Pons (tissue), 1 donor: ENCODE results near the gene RABIF.

Experiments
- DNase-seq: peaks from one replicate; pipeline ENCODE4 v3.0.0-alpha.2; 2016; ENCODE audit warnings: low spot score

RABIF gene

GRCh38 chr1:202873026-202873425 lies 15.9 kb downstream of the RABIF start:
- DNase-seq = no peak

- DNase-seq = no peak
Measured at GRCh38 chr1:202871367-202871766, 17.6 kb downstream of the RABIF start.

GRCh38 chr1:202862679-202863560 lies 26.0 kb downstream of the RABIF start:
- no peak for DNase-seq

DNA sequence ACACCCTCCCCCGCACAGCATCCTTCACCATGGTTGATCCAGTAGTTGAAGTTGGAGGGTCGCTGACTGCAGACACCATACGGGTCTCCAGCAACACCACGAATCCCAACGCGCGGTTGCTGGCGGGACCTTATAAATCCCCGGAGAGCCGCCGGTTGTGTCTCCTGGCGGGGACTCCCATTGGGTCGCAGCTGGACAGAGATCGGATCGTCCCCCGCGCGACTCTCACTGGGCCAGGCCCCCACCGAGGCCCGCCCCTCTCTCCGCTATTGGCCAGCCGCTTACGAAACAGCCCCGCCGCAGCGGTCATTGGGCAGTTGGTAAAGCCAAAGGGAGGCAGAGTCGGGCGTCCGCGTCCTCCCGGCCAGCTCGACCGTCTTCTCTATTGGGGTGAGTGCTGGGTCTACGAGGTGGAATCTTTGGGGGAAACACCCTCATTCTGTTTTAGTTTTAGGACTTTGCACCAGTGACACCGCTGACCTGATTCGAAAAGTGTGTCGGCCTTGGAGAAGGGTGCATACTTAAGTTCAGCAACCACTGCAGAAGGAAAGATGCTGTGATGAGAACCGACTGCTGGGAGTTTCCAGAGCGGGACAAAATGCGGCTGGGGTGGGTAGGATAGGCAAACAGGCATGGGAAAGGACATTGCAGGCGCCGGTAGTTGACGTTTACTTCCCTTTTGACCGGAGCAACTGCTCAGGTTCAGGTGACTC lies 27.4 kb downstream of the RABIF start:
- peak; percentile 93 for DNase-seq

DNA sequence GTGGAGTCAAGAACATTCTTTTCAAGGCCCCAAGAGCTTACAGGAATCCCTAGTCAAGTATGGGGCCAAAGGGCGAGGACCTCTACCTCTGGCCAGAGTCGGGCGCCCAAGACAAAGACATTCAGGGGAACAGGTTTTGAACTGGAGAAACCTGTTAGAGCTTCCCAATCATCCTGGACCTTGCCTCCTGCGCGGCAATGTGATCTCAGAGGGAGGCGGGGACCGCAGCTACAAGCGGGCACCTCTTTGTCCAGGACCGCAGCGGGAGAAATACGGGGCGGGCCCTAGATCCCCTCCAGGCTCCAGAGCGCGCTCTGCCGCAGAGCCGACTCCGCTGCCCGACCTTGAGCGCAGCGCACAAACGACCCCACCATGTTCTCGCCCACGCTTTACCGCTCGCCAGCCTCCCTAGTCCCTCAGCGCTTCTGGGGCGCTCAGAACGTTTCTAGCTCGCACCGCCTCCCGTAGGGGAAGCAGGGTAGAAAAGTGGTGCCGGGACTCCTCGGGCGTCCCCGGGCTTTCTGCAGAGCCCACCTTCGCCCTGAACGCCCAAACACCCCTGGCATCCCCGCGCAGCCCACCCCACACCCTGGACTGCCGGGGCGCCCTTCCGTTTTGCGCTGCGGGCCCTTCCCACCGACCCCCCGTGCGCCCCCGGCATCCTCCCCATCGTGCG lies 28.1 kb downstream of the RABIF start:
- no peak for DNase-seq

- no peak for DNase-seq
Measured at GRCh38 chr1:202858789-202859414, 30.0 kb downstream of the RABIF start.

- DNase-seq = no peak
Measured at GRCh38 chr1:202858331-202858730, 30.6 kb downstream of the RABIF start.

GRCh38 chr1:202857136-202857610 lies 31.8 kb downstream of the RABIF start:
- DNase-seq = no peak

- no peak for DNase-seq
Measured at GRCh38 chr1:202856014-202856413, 32.9 kb downstream of the RABIF start.

DNA sequence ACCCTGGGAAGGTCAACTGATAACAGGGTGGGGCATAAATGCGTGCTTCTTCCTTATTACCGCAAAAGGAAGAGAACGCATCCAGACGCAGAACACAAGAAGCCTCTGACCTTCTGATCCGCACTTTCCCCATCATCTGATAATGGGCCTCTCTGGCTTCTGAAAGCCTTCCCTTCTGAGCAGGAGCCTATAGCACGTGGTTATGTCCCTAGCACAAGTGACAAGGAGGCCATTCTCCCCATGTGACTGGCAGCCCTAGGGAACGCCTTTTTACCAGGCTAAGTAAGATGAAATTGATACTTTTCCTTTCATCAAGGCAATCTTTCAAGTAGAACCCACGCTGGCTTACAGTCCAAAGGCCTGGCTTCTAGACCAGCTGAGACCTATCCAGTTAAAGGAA lies 34.2 kb downstream of the RABIF start:
- DNase-seq = no peak

GRCh38 chr1:202852163-202852904 lies 36.6 kb downstream of the RABIF start:
- no peak for DNase-seq

GRCh38 chr1:202850593-202851362 lies 38.2 kb downstream of the RABIF start:
- DNase-seq = no peak

- DNase-seq = peak; percentile 22
Measured at GRCh38 chr1:202848191-202848542, 40.8 kb downstream of the RABIF start.

GRCh38 chr1:202844935-202845334 lies 44.0 kb downstream of the RABIF start:
- DNase-seq = no peak

DNA sequence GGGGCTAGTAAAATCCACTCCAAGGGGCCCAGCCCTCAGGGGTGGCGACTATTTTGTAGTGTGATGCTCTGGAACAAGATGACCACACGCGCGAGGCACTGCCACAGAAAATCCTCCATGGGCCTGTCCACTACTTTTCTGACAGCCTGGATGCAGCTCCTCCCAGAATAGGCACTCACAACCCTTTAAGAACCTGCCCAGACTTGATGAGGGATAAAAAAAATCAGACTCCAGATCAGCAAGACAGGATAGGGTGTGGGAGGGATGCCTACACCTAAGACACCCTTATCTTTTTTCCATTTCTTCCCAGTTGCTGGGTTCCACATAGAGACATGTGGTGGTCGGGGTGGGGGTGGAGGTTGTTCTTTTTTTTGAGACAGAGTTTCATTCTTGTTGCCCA lies 44.7 kb downstream of the RABIF start:
- DNase-seq = no peak

DNA sequence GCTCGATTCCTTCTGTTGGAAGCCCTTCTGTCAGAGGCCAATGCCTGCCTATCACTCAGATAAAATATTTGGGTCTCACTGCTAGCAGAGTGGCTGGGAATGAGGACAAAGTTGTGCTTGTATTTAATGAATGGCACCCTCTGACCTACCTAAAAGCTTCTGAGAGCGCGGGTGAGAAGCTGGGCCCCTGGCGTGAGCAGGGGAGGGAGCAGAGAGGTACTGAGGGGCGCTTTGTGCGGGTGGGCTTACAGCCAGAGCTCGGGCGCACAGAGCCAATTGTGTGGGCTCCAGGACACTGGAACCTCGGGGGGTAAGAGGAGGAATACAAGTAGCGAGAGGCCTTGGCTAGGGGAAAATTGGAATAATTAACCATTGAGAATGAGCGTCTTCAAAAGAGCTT lies 45.9 kb downstream of the RABIF start:
- no peak for DNase-seq

GRCh38 chr1:202837746-202838262 lies 51.1 kb downstream of the RABIF start:
- DNase-seq = no peak

GRCh38 chr1:202836623-202837403 lies 52.1 kb downstream of the RABIF start:
- DNase-seq = no peak

DNA sequence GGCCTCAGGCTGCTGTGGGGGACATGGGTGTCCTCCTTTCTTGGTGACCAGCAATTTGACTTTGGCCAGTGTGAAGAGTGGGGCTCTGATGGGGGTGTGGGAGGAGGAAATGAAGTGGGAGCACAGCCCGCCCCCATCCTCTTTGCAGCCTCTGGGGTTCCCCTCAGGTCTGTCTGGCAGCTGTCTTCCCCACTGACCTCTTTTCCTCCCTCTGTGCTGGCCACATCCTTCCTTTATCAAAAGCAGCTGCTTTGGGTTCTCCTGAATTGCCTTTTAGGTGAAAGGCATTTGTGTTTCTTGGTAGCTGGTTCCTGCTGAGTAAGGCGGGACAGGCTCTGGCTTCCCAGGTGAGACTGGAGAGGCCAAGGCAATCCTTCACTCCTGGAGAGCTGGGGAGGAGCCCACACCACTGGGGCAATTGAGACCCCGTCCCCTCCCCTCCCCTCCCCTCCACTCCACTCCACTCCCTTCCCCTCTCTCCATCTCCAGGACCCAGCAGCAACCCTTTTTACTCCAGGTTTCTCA lies 53.3 kb downstream of the RABIF start:
- no peak for DNase-seq
